NCI-H1092 treated with DMSO at 0.1 percent for 48 hours (cell line): ENCODE data around the gene CACNA1C.
A peak's percentile ranks its signal among the peaks of the same experiment; 100 is the strongest.

ENCODE experiments used
- DNase-seq: peaks from one replicate; lab custom pipeline; 2025; lab: John Stamatoyannopoulos, UW

CACNA1C gene

DNA sequence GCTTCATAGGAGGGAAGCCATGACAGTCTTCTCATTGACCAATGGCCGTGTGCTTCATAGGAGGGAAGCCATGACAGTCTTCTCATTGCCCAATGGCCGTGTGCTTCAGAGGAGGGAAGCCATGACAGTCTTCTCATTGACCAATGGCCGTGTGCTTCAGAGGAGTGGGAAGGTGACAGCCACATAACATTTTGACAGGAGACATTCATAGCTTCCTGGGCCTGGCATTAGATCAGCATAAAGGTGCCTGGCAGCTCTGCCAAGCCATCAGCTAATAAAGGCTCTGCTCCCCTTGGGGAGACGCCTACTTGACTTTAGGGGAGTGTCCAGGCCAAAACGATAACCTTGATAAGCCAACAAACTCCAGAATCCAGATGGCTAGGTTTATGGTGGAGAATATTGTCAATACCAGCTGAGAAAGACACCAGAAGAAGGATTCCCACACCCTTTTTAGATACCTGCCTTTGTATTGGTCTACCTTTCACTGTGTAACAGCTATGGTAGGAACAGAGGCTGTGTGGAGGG, 468.0 kb downstream of the CACNA1C start:
- no peak for DNase-seq

DNA sequence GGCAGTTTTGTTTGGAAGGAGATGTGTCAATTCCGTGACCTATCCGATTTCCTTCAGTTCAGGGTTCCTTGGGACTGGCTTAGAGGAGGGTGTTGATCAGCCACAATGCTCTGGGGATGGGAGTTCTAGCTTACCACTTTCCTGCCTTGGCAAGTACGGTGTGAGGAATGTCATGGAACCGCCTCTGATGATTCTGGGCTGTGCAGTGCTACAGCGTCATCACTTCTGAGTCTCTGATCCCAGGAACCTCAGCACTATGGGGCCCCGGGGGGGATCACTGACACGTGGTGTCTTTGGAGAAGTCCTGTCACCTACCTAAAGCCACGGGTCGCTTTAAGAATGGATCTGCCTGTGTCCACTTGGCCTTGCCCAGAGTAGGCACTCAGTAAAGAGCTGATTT, 470.5 kb downstream of the CACNA1C start:
- DNase-seq, result no peak

DNA sequence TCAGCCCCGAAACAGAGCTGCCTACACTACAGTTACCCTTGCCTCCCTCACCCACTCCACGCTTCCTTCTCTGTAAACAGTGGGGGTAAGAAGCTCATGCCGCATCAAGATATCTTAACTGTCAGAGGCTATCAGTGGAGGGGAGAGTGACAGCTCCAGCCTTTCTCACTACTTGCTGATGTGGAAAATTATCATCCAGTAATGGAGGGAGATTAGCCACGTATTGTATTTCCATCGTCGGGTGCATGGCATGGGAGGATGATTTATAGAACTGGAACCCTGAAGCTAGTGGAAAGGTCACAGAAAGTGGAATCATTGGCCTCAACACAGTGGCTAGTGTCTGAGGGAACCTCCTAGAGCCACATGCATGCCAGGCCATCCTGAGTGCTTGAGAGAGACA, 471.1 kb downstream of the CACNA1C start:
- DNase-seq, result no peak

DNA sequence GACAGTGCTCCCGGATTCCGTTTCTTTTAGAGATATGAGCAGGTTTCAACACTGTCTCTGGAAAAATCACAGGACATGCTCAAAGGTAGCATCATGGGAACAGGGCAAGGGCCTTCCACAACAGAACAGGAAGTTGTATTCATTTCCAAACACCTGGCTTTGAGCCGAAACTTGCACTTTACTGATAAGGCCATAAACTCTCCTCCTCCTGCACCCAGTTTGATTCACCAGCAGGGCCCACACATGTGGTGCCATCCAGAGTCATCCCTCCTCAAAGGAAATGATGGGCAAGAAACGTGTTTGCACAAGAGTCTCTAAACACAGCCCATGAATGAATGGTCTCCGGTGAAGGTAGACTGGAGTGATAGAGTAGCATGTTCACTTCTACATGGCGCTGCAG, 473.6 kb downstream of the CACNA1C start:
- no peak for DNase-seq

DNA sequence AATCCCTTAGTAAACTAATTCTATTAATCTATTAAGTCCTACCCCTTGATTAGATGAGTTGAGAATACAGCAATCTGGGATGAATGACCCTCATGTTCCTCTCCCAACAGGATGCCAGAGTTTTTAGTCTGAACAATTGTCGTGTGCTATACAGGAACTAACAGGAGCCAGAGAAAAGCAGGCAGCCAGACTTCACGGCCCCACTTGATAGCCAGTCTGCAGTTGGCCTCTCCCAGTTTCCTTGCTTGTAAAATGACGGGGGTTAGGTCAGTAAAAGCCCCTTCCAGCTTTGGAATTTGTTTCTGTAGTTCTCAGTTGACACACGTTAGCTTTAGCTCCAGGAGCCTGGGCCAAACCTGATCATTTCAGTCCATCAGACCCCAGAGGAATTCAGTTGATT, 475.2 kb downstream of the CACNA1C start:
- DNase-seq, result no peak

DNA sequence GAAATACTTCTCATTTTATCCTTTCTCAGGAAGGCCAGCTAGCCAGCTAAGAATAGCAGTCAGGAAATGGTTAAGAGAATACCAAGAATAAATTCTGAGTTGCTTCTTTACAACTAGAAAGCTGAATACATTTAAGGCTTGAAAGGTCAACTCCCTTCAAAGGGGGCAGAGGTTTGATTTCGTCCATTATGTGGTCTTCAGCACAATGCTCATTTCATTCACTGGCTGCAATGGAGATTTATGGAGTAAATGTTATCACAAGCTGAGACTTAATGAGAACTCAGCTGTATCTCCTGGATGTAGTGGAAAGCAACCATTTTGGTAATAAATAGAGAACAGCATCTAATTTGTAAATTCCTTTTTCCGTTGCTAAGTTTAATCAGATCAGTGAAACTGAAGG, 477.0 kb downstream of the CACNA1C start:
- no peak for DNase-seq

DNA sequence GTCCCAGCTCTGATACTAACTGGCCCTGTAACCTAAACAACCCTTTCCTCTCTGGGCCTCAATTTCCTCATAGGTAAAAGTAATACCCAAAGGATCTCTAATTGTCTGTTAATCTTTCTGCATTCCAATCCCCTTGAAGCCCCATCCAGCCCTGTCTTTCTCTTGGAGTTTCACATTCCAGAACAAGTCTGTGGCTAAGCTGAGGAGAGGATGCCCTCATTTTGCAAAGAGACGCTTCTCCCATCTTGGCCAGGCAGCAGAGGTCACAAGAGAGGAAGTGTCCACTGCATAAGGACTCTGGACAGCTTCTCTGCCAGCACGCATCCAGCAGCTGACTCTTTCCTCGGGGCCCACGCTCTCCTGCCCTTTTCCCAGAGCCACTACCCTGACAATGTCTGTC, 478.6 kb downstream of the CACNA1C start:
- DNase-seq, result no peak

DNA sequence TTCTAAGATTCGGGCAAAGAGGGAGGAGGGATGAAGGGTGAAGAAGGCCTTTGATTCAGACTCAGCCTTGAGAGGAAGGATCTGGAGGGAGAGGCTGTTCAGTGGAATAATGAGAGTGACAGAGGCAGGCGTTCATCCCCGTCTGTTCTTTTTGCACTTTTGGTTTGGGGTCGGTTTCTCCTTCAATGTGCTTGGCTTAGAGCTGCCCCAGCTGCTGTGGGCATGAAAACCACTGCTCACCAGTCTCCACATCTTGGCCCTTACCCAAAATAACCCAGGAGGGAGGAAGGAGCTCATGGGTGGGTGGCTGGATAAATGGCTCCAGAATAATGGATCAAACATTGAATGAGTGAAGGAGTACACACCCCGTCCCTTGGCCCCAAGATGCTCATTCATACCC, 480.2 kb downstream of the CACNA1C start:
- no peak for DNase-seq

DNA sequence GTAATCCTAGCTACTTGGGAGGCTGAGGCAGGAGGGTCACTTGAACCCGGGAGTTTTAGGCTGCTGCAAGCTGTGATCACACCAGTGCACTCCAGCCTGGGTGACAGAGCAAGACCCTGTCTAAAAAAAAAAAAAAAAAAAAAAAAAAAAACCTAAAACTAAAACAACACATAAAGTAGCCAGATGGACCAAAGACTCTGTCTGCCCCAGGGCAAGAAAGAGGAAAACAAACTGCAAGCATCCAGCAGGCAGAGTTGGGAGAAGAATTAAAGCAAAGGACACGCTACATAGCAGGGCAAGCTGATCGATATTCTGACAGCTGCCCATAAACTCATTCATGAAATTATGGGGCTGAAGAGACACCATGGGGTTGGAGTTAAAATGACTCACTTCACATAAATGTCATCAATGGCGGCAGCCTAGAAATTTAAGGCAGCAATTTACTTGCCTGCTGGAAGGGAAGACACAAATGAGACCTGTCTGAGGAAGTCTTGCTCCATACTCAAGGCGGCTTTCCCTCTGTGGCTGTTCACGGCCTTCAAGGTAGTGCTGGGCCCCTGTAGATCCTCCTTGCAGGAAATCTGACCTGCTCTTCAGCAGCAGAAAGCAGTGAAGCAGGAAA, 482.9 kb downstream of the CACNA1C start:
- DNase-seq, result no peak

DNA sequence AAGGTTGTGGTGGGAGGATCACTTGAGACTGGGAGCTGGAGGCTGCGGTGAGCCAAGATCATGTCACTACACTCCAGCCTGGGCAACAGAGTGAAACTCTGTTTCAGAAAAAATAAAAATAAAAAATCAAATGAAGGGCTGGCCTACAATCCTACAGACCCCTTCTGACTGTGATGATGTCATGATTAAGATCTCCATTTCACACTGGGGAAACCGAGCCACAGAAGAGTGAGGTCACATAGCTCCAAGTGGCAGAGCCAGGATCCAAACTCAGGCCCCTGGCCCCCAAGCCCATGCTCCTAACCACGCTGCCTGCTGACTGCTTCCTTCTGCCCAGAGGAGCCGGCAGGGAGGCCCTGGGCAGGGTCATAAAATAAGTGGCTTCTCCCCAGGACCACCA, 483.9 kb downstream of the CACNA1C start:
- DNase-seq, result no peak

DNA sequence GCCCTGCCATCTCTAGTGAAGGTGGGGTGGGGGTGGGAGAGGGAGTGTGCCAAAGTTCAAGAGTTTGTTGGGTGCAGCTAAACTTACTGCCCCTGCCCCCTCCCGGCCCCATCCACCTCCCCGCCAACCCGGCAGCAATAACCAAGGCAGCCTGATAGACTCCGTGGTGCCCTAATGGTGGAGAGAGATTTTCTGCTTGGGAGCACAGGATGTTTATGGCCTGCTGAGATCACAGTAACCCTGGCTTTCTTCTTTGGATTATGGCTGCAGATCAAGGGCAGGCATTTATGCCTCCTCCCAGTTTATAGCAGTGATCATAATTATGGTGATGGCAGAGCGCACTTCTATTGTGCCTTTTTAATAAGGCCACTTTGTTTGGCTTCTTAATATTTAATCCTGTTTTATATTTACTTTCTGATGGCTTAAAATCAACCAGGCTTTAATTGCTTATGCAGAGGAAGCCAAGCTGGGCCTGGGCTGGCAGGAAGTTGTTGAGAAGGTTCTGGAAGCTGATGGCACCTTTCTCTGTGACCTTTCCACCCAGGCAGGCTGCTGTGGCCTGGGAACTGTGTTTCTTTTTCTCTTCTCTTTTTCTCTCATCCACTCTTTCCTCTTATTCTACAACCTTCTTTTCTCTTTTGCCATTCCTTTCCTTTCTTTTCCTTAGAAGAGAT, 485.2 kb downstream of the CACNA1C start:
- no peak for DNase-seq

DNA sequence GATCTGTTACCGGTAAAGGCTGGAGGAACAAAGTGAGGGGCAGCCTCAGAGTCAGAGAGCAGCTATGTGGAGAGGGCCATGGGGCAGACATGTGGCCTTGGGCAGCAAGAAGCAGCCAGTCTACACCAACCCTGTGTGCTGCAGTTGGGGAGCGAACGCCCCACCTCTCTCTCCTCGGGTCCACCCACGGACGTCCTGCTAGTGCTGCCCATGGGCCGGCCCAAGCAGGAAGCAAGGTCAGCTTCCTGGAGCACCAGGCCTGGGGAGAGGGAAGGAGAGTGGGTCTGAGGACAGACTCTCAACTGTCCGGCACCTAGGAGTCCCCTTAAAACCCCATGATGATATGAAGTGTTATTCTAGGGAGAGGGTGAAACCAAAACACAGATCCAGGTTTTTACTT, 487.2 kb downstream of the CACNA1C start:
- no peak for DNase-seq

DNA sequence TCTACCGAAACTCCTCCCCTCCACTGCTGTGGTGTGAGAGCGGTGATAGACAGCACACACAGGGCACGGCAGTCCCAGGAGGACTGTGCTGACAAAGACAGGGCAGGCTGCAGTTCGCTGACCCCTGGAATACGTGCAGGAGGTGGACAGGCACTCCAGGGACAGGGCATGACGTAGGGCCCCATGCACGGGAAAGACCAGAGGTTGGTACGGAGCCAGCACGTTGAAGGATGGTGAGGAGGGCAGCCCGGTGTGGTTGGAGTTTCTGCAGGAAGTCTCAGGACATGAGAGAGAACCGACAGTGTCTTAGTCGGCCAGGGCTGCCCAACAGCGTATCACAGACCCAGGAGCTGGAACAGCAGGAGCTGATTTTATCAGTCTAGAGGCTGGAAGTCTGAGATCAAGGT, 487.8 kb downstream of the CACNA1C start:
- no peak for DNase-seq

DNA sequence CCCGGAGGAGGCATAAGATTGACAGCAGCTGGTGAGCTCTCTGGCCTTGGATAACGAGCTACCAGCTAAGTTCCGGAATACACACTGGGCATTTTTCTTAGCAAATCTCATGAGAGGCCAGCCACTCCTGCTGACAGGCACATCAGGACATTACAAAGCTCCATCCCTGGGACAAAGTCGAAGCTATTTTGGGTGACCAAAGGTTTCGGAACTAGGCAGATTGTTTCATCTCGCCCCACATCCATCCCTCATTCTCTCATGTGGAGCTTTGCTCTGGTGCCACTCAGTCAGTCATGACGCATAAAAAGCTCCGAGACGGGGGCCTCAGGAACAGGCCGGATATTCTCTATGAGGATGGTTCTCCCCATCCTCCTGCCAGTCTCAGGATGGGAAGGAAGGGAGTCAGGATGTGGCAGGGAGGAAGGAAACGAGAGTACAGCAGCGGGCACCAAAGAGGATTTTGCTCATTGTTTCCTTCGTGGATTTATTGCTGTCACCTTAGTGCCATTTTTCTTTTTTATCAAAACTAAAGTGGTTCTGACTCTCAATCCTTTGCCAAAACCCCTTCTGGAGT, 488.9 kb downstream of the CACNA1C start:
- DNase-seq, result no peak

DNA sequence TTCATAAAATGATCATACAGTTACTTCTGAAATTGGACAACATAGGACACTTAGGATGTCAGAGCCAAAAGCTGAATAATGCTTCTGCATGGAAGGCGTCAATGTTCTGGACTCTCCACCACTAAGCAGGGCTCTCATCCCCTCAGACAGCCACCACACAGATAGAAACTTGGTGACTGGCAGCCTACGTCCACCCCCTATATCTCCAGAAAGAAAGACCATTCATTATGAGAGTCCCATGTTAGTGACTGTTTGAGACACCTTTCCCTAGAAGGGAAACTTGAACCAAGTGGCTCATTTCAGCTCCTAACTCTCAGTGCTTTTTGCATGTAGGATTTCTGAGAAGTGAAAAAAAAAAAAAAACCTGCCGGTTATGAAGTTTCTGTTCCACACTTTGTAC, 491.0 kb downstream of the CACNA1C start:
- no peak for DNase-seq

DNA sequence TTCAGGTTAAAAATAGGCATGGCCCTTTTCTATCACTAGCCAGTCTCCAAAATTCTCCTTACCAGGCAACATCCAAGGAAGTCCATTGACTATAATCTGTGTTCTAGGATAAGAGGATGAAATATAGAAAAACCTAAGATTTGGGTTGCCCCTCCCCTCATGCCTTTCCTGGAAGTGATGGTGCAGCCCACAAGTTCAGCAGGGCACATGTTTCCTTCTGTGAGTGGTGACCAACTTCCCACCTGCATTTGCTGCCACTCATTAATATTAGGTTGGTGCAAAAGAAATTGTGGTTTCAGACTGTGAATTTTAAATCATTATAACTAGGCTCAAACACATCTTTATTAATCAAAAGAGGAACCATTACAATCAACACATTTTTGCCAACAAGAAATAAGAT, 491.4 kb downstream of the CACNA1C start:
- no peak for DNase-seq

DNA sequence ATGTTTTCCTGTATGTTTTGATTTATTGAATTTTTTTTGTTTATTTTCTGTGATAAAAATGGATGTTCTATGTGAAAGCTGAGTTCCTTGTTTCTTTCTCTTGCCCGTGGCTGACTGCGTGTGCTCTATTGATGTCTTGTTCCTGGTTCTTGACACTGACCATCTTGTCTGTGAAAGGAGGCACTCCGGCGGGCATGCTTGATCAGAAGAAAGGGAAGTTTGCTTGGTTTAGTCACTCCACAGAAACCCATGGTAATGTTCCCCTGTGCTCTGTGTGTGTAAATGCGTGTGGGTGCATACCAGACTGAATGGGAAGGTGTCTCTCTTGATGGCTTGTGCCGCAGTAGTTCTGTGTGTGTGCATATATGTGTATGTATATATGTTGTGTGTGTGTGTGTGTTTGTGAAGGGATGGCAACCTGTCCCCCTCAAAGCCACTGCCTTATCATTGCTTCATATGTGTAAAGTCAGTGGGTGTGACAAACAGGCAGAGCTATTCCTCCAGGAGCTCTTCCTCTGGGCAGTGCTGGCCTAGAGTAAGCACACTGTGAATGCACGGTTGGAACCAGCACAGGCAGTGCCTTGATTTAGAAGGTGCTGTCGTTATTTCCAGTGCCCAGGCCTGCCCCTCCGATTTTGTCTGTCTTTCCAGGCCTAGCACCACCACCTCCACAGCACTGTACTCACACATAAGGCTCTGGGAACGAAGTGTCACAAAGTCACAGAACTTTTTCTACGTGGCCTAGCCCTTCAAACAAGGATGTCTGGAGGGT, 494.7 kb downstream of the CACNA1C start:
- no peak for DNase-seq

DNA sequence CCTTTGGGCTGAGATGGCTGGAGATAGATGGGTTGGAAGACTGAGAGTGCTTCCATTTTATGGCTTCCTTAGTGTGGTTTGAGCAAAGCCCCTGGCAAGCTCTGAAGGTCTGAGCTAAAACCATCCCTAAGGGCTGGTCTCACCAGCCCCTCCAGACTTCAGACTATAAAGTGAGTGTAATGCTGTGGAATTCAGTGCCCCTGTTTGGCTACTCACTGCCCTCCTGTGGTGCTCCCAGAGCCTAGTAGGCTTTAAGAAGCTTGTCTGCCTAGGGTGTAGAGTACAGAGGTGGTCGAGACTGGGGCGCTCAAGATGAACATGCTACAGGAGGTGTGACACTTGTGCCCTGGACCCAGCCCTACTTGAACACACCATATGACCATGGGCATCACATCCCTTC, 495.3 kb downstream of the CACNA1C start:
- DNase-seq, result no peak

DNA sequence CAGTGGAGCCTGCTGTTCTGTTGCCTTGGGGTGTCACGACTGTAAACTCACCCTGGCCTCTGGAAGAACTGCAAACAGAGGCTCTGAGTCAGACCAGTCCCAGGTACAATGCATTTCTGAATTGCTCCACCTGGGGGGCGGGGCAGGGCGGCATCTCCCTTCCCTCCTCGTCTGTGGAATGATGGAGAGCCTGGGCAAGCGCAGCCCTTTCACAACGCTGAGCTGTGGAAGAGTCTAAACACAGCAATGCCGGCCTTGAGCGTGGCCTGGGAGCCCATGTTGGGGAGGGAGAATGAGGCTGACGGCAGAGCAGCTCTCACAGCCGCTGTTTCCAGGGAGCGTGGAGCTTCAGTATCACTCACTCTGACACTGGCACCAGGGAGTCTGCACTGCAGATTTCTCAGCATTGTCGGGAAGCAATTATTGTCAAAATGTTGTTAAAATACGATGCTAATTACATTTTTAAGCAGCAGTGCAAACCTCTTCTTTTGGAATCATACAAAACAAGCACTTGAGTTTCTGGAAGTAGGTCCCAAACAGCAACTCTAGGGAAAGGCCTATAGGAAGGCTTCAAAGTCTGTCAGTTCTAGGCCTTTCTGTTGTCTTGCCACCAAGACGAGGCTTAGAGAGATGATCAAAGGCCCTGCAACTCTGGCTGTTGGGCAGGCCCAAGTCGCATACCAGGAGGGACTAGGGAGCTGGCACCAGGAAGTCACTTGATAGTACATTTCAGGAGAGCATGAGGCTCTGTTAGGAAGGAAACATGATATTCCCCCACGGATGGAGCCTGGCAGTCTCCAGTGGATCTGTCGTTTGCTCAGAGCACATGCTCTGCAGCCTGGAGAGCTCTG, 498.0 kb downstream of the CACNA1C start:
- peak; percentile 12 for DNase-seq

DNA sequence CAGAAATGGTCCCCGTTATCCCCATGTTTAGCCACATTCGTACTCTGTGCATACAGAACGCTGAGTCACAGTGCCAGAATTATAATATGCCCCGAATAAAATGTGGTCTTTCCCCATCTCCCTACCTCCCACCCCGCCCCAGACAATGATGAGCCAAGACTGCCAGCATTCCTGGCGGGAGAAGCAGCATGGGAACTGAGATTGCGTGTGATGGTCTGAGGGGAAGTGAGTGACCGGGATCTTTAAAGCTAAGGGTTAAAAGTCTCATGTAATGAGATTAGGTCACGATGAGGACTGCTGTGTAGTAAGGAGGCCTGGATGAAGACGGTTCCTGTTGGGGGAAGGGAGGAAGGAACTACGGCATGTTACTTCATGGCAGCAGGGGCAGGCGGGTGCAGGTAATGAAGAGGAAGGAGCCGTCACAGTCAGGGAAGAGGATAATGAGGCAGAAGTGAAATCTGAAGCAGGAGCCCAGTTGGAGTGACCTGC, 498.7 kb downstream of the CACNA1C start:
- DNase-seq, result no peak

DNA sequence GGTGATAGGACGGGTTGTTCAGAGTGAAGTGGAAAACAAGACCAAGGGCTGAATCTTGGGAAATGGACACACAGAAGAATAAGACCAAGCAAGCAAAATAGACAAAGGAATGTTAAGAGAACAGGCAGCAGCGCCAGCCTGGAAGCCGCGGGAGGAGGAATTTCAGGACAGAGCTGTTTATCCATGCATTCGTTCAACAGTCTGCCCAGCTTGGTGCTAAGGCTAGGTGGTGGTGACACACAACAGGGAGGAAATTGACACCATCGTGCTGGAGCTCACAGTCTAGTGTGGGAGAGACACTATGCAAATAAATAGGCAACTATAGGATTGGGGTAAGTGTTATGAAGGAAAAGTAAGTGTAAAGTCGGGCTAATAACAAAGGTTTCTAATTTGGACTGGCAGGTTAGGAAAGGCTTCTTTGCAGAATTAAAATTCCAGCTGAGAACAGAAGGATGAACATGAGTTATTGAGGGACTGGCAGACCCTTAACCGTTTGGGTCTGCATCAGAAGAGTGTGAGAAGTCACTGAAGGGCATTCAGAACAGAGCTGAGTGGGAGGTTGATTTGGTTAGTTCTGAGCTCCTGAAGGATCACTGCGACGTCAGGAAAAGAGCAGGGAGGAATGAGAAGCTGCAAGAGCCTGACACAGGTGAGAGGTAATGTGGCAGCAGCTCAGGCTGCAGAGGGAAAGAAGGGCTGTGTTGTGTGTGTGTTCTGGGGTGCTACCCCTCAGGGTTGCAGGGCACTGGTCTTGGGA, 499.4 kb downstream of the CACNA1C start:
- no peak for DNase-seq
